Mononuclear cell (primary cell): ENCODE measurements around the gene ATF7. TPM values are rescaled to one million over a fixed set of nuclear protein-coding genes. Genes with fewer than 3 reads are reported as not detected.
"Not testable (repeated sequence)": the region's sequence is repeated elsewhere in the genome, so short reads cannot be mapped to it uniquely, and the experiment has no call there.

Experiments
- H3K27me3 ChIP-seq: 2 replicates; pipeline ENCODE4 v1.6.0; 2011; ENCODE audit warnings: low read length, control low read depth; ENCODE audit not compliant: insufficient read depth
- H3K4me1 ChIP-seq: 2 replicates; pipeline ENCODE4 v1.5.1; 2011; ENCODE audit warnings: mild to moderate bottlenecking, low read length, control low read depth; ENCODE audit not compliant: insufficient read depth
- H3K4me3 ChIP-seq: 2 replicates; pipeline ENCODE4 v1.5.1; 2011; ENCODE audit warnings: mild to moderate bottlenecking, low read length, moderate library complexity
- H3K9me3 ChIP-seq: 2 replicates; pipeline ENCODE4 v1.5.1; 2011; ENCODE audit warnings: low read depth, mild to moderate bottlenecking, control low read depth, low read length
- total RNA-seq: library from RNA; depleted of rRNA; stranded (reverse); fragments of >200 nt; gene quantifications from one replicate; pipeline ENCODE4 v1.2.3, GENCODE V29; 2012

The ATF7 gene
- total RNA-seq, 1 donor, result 8.0 TPM

DNA sequence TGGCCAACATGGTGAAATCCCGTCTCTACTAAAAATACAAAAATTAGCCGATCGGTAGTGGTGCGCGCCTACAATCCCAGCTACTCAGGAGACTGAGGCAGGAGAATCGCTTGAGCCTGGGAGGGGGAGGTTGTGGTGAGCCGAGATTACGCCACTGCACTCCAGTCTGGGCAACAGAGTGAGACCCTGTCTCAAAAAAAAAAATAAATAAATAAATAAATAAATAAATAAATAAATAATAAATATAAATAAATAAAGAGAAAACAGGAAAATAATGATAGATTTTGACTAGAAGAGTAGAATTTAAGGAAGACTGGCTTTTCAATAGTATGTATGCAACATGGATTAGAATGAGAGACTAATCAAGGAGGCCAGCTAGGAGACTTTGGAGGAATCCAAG lies 76.1 kb downstream of the ATF7 start:
- not testable (repeated sequence) for H3K4me1 ChIP-seq, H3K27me3 ChIP-seq, H3K9me3 ChIP-seq, H3K4me3 ChIP-seq

DNA sequence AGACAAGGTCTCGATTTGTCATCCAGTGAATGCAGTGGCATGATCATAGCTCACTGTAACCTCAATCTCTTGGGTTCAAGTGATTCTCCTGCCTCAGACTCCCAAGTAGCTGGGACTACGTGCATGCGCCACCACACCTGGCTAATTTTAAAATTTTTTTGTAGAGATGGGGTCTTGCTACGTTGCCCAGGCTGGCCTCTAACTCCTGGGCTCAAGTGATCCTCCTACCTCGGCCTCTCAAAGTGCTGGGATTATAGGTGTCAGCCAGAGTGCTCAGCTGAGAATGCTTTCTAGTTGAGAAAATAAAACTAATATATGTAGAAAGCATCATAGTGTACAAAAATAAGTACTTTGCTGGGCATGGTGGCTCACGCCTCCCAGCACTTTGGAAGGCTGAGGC lies 77.8 kb downstream of the ATF7 start:
- H3K27me3 ChIP-seq, H3K4me3 ChIP-seq, H3K9me3 ChIP-seq, H3K4me1 ChIP-seq: not testable (repeated sequence)

DNA sequence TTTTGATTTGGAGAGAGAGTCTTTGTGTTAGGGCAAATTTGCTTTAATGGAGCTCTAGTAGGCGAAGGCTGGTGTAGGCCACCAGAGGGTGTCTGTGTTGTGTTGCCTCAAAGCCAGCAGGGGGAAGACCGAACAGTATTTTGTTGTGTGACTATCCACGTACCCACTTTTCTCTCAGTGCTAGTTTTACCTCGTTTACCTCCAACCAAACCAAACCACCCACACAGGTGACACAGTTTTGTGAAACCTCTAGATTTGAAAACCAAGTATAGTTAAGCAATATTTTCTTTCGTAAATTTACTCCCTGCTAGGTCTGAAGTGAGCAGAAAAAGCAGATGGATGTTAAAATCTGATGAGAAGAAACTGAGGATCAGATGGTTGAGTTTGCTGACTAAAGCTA lies 82.6 kb downstream of the ATF7 start:
- H3K27me3 ChIP-seq, result no peaks in the 10 kb centered on the region
- no peaks in the 10 kb centered on the region for H3K4me1 ChIP-seq
- H3K4me3 ChIP-seq, result no peak overlapping the region

DNA sequence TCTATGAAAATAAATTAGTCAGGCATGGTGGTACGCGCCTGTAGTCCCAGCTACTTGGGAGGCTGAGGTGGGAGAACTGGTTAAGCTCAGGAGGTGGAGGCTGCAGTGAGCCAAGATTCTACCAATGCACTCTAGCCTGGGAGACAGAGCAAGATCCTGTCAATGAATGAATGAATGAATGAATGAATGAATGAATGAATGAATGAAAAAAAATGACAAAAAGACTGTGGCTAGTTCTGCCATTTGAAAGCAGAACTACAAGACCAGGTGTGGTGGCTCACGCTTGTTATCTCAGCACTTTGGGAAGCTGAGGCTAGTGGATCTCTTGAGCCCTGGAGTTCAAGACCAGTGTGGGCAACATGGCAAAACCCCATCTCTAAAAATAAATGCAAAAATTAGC lies 86.7 kb downstream of the ATF7 start:
- no peaks in the 10 kb centered on the region for H3K9me3 ChIP-seq
- peaks cover 10% of the 10 kb centered on the region for H3K4me1 ChIP-seq
- H3K27me3 ChIP-seq, result no peaks in the 10 kb centered on the region
- H3K4me3 ChIP-seq, result no peak overlapping the region

More for the DNA sequence above, 82.6 kb downstream of the ATF7 start:
- H3K9me3 ChIP-seq, result no peaks in the 10 kb centered on the region

DNA sequence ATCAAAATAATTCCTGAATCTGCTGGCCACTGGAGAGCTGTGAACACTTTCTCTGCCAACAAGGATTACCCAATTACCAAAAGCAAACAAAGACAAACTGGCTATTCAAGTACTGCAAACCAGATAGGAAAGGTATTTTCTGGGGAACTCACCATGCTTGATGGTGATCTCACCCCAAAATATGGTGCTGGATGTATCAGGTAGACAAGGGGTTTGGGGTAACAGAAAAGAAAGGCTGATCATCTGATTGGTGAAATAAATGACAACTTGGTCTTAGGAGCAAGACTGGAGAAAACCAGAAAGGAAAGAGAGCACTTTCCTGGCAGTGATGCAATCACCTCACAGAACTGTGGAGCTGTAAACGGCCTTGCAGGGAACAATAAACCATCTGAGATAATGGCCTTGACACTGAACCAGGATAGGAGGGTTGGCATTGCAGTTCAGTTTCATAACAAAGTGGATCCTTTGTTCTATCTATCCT lies 87.9 kb downstream of the ATF7 start:
- H3K27me3 ChIP-seq, result no peaks in the 10 kb centered on the region
- H3K4me3 ChIP-seq, result no peak overlapping the region
- peaks cover 15% of the 10 kb centered on the region for H3K4me1 ChIP-seq
- H3K9me3 ChIP-seq, result no peaks in the 10 kb centered on the region

DNA sequence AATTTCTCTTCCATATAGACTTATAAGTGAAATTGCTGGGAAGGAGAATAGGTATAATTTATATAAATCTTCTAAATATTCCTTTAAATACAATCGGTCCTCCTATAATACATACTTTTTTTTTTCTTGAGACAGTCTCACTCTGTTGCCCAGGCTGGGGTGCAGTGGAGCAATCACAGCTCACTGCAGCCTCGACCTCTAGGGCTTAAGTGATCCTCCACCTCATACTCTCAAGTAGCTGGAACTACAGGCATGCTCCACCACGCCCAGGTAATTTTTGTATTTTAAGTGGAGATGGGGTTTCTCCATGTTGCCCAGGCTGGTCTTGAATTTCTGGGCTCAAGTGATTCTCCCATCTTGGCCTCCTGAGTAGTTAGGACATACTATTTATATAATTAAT lies 89.2 kb downstream of the ATF7 start:
- Histone ChIP-seq H3K9me3 (no peaks in the 10 kb centered on the region), H3K4me3 (no peak overlapping the region), H3K4me1 (peaks cover 15% of the 10 kb centered on the region), H3K27me3 (no peaks in the 10 kb centered on the region)

DNA sequence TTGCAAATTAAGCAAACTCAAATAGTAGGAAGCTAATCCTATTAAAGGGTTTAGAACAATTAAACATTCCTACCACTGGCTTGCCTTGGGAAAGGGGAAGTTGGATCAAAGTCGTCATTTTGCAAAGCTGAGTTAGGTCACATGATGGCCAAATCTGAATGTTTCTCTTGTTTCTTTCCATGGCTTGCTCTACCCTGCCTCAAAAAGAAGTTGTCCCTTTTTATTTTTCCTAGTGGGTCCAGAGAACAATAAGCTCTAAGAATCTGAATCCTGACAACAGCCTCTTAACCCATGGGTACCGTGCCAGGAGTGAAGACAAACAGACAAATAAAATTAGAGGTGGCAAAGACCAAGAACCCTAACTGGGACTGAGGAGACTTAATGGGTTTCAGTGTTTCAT lies 92.7 kb downstream of the ATF7 start:
- H3K4me1 ChIP-seq, result peaks cover 15% of the 10 kb centered on the region
- no peak overlapping the region for H3K4me3 ChIP-seq
- no peaks in the 10 kb centered on the region for H3K27me3 ChIP-seq
- no peaks in the 10 kb centered on the region for H3K9me3 ChIP-seq

DNA sequence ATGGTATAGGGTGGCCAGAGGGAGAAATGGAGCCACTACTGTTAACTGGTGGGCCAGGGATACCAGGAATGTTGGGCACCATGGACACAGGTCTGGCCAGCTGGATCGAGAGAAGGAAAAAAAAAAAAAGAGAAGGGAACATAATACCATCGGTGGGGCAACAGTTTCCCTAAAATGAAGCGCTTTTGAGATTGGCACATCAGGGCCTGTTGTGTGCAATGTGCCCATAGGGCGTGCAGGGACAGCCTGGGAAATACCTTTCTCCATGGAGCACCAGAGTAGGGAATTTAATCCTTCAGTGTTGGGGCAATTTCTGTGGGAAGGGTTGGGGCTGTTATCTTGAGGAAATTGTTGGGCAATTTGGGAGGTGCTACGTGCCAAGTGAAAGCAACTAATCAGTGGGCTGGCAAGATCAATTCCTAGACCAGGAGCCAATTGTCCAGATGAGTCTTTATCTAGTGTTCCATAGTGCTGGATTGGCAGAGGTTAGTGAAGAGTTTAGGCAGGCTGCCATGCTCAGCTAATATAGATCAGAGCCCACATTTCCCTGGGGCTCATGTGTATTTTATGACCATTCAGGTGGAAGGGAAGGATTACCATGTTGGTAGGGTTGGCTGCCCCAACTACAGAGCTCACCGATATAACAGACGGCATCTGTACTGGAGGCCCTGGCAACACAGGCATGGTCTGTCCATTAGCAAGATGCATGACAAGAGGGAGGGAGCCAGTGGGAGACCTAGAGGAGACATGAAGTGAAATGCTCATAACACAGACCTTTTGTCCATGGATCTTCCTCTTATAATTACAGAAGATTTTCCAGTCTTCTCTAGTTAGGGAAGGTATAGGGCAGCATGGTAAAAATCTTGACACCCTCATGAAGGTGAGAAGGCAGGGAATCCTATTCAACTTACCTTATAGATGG lies 93.4 kb downstream of the ATF7 start:
- H3K4me1 ChIP-seq, result peaks cover 15% of the 10 kb centered on the region
- no peaks in the 10 kb centered on the region for H3K9me3 ChIP-seq
- H3K4me3 ChIP-seq, result no peak overlapping the region
- no peaks in the 10 kb centered on the region for H3K27me3 ChIP-seq

DNA sequence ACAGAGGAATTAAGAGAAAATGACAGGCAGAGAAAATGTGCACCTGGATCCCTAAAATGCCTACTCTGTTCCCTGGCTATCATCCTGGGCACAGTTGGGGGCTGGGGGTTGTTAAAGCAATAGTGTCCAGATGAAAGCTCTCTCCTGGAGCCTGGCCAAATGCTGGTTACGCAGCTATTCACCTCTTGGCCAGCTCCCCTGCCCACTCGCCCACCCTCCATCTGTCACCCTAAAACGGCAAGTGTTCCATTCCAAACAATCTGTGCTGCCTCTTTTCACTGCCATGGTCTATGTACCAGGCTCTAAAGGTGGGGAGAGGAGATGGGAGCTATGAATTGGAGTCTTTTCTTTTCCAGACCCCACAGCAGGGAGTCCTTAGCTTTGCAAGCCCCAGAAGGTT lies 94.2 kb downstream of the ATF7 start:
- Histone ChIP-seq H3K4me3 (no peak overlapping the region), H3K4me1 (peaks cover 15% of the 10 kb centered on the region), H3K27me3 (no peaks in the 10 kb centered on the region), H3K9me3 (no peaks in the 10 kb centered on the region)

DNA sequence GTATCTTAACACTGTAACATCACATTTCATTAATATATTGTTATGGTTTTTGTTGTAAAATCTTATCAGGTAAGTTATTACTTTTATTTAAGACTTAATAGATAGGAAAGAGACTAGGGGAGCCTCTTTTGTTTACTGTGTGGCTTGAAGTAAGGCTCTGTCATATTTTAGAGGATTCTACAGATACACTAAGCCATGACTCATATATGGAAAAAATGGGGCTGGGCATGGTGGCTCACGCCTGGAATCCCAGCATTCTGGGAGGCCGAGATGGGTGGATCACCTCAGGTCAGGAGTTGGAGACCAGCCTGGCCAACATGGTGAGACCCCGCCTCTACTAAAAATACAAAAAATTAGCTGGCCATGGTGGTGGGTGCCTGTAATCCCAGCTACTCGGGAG lies 95.3 kb downstream of the ATF7 start:
- Histone ChIP-seq H3K27me3 (no peaks in the 10 kb centered on the region), H3K4me1 (peaks cover 11% of the 10 kb centered on the region), H3K4me3 (no peak overlapping the region), H3K9me3 (no peaks in the 10 kb centered on the region)

DNA sequence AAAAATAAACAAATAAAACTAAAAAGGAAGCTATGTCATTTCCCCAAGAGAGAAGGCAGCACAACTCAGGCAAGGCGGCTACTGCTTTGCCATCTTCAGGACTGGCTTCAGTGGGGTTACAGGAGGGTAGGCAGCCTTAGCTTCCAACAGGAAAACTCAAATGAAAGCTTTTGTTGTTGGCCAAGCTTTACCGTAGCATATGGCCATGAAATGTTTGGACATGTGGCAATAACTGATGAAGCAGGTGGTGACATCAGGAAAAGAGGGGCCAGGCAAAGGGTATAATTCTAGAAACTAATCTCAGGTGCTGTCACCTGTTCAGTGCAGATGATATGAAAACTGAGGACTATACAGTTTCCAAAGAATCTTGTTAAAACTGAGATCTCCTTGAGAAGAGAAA lies 96.1 kb downstream of the ATF7 start:
- Histone ChIP-seq H3K27me3 (no peaks in the 10 kb centered on the region), H3K4me1 (peaks cover 6% of the 10 kb centered on the region), H3K9me3 (no peaks in the 10 kb centered on the region), H3K4me3 (no peak overlapping the region)

DNA sequence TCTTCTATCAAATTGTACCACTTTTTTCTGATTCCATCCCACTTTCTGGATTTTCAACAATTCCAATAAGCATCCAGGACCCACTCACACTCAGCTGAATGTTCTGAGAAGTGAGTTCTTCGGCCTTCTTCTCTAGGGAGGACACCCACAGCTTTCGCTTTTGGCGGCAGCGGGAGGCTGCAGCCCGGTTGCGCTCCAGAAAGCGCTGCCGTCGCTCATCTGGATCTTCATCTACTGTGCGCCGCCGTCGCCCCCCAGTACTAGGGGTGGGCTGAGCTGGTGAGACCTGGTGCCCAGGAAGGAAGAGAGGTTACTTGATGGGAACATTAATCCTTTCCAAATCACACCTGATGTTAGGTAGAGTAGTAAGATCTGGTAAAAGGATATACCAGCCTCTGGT lies 101.7 kb downstream of the ATF7 start:
- Histone ChIP-seq H3K4me1 (no peaks in the 10 kb centered on the region), H3K9me3 (no peaks in the 10 kb centered on the region), H3K4me3 (no peak overlapping the region), H3K27me3 (no peaks in the 10 kb centered on the region)

DNA sequence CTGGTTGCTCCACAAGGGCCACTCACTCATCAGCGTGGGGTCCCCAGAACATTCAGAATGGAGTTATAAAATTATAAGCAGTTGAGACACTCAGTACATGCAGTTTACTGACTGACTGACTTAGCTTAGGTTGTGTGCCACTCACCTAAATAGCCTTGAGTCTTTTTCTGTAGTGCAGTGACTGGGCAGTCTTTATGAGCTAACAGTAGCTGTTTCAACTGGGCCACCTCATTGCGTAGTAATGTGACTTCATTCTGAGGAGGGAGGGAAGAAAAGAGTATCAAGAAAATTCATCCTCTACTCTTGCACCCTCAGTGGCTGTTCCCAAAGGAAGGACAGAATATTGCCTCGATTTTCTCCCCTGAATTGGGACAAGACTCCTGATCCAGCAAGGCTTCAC lies 103.1 kb downstream of the ATF7 start:
- no peaks in the 10 kb centered on the region for H3K9me3 ChIP-seq
- H3K27me3 ChIP-seq, result no peaks in the 10 kb centered on the region
- no peaks in the 10 kb centered on the region for H3K4me1 ChIP-seq

DNA sequence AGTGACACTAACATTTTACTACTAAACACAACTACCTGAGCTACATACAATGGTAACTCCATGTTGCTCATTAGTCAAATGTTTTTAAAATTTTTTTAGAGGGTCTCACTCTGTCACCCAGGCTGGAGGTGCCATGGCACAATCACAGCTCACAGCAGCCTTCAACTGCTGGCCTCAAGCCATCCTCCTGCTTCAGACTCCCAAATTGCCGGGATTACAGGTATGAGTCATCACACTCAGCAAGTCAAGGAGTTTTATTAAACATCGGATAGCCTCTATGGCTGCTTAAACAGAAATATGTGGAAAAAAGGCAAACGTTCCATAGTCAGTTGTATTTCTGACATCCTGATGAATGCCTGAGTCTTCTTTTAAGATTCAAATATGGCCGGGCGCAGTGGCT lies 107.8 kb downstream of the ATF7 start:
- Histone ChIP-seq H3K27me3 (no peaks in the 10 kb centered on the region), H3K4me3 (no peak overlapping the region), H3K9me3 (no peaks in the 10 kb centered on the region), H3K4me1 (no peaks in the 10 kb centered on the region)

More for the DNA sequence above, 103.1 kb downstream of the ATF7 start:
- no peak overlapping the region for H3K4me3 ChIP-seq

DNA sequence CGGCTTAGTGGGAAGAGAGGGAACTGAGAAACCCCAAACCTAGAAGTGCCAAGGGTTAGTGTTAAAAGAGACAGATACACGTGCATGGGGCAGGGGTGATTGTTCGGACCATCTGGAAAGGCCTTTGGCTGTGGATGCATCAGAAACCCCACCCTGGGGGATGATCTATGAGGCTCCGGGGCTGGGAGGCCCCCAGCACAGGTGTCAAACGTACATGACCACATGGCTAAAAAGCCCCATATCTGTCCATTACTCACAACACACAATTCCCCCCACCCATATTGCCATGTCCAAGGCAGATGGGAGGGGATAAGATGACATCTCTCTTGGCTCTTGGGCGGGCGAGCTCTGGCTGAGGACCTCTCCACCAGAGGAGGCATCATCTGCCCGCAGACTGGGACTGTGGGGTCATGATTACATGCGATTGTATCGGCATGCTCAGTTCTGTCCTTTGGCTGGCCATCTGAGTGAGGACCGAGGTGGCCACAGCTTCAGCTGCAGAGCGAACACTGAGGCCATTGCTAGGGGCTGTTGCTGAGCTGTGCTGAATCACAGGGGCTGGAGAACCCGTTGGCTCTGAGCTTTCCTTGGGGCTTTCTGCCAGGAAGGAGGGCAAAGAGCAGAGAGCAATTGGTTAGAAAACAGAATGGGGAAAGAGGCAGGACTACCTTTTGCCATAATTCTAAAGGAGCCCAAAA lies 109.3 kb downstream of the ATF7 start:
- Histone ChIP-seq H3K27me3 (no peaks in the 10 kb centered on the region), H3K4me1 (no peaks in the 10 kb centered on the region), H3K4me3 (no peak overlapping the region), H3K9me3 (no peaks in the 10 kb centered on the region)
